Ovary (tissue), 3 donors: ENCODE results near the gene SLC12A2.

Experiments
- CTCF ChIP-seq, 3 donors: fragments of 450-650 bp in 2 of 3; fragments of 200-600 bp in 1 of 3; IDR thresholded peaks; one replicate each; pipeline versions ENCODE4 v1.5.1 to v1.8.0; 2016 to 2022; ENCODE audit warnings: antibody characterized with exemption in 3 of 3, mild to moderate bottlenecking in 1 of 3
- POLR2A ChIP-seq: fragments of 450-650 bp; IDR thresholded peaks from one replicate; pipeline ENCODE4 v1.6.1; 2017; ENCODE audit warnings: antibody characterized with exemption, mild to moderate bottlenecking, moderate library complexity
- donor health status: DM: no; HTN: no; CAD: no.

GRCh38 chr5:128216860-128217531 lies 133.4 kb downstream of the SLC12A2 start:
- no peak for TF ChIP-seq CTCF (IDR thresholded peaks at IDR 0.05)
- TF ChIP-seq POLR2A, result no peak
